GM18508 (cell line): ENCODE measurements around the gene S100A13.
"Not testable (repeated sequence)": the region's sequence is repeated elsewhere in the genome, so short reads cannot be mapped to it uniquely, and the experiment has no call there.

Experiments
- ATAC-seq: cut with Tn5 transposase; IDR thresholded peaks from one replicate; pipeline ENCODE4 v1.9.1; 2021; ENCODE audit warnings: moderate number of reproducible peaks; ENCODE audit not compliant: insufficient read depth, unreplicated experiment

S100A13 gene

DNA sequence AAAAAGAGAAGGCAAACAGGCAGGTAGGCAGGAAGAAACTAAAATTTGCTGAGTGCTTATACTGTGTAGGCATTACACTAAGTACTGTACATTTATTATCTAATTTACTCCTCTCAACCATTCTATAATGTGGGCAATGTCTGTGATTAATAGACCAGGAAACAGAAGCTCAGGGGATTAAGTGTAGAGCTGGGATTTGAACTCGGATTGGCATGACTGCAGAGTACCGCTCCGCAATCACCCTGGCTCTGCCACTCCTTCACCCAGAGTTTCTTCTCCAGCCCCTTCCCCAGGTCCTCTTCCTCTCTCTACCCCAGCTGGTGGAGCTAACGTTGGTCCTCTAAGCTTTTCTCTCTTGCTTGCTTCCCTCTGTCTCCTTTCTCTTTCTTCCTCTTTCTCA, 50.2 kb downstream of the S100A13 start:
- no peak for ATAC-seq

DNA sequence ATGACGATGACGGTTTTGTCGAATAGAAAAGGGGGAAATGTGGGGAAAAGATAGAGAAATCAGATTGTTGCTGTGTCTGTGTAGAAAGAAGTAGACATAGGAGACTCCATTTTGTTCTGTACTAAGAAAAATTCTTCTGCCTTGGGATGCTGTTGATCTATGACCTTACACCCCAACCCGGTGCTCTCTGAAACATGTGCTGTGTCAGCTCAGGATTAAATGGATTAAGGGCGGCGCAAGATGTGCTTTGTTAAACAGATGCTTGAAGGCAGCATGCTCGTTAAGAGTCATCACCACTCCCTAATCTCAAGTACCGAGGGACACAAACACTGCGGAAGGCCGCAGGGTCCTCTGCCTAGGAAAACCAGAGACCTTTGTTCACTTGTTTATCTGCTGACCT, 51.8 kb downstream of the S100A13 start:
- ATAC-seq, result not testable (repeated sequence)

DNA sequence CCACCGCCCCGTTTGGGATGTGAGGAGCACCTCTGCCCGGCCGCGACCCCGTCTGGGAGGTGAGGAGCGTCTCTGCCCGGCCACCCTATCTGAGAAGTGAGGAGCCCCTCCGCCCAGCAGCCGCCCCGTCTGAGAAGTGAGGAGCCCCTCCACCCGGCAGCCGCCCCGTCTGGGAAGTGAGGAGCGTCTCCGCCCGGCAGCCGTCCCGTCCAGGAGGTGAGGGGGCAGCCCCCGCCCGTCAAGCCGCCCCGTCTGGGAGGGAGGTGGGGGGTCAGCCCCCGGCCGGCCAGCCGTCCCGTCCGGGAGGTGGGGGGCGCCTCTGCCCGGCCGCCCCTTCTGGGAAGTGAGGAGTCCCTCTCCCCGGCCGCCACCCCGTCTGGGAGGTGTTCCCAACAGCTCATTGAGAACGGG, 52.2 kb downstream of the S100A13 start:
- ATAC-seq, result not testable (repeated sequence)

DNA sequence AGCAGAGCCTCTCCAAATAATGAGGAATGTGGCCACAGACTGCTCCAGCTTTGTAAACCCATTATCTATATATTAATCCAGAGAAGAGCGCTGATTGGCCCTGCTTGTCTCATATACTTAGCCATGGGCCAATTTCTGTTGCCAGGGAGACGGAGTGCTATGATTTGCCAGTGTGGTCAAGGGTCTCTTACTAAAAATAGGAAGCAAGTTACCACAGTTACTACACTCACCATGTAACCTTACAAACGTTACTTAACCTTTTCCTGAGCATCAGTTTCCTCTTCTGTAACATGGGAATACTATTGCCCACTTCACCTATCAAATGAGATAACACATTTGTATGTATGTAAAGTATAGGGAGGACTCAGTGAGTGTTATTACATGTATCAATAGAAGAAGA, 54.0 kb downstream of the S100A13 start:
- ATAC-seq, result no peak

DNA sequence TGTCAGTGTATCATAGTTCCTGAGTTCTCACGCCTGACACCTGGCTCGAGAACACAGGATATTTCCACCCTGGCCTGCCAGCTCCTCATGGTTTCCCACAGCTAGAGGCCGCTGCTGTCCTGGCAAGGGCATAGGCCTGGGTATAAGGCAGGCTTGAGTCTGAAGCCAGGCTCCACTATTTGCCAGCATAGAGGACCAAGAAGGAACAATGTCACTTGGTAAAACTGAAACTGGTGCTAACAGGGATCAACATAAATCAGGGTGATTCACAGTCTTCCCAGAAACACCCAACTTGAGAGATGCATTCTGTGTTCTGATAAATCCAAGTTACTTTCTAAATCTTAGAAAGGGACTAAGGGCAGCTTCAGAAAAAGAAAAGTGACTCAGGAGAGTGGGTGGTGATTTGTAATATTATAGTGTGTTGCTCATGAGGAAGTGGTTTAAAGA, 54.7 kb downstream of the S100A13 start:
- no peak for ATAC-seq

DNA sequence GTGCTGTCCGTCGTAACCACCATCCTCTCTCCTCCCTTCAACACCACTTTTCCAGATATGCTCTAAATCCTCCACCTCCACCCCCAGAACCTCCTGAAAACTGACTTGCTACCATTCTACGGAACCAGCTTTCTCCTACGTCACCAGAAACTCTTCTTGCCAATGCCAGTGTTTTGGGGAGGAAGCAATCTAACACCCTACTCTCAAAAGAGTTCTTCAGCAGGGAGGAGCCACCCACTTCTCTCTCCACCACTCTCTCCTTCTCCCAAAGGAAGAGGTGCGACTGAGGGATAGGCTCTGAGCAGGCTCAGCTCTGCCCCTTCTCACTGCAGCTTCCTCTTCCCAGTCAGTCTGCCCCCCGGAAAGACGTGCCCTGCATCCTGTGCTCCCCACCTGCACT, 55.6 kb downstream of the S100A13 start:
- no peak for ATAC-seq

DNA sequence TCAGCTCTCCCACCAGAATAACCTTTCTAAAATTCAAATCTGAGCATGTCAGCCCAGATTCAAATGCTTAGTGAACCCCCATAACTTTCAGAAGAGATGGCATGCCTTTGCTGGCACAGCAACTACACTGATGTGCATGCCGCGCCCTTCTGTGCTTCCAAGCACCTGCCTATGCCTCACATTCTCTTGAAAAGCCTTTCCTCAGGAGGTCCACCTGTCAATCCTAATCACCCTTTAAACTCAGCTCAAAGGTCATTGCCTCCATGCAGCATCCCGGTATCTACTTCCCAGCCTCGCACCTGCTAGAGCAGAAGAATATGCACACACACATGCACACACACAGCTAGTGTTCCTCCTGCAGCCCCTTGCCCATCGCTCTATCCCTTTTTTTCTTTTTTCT, 56.4 kb downstream of the S100A13 start:
- ATAC-seq, result no peak

DNA sequence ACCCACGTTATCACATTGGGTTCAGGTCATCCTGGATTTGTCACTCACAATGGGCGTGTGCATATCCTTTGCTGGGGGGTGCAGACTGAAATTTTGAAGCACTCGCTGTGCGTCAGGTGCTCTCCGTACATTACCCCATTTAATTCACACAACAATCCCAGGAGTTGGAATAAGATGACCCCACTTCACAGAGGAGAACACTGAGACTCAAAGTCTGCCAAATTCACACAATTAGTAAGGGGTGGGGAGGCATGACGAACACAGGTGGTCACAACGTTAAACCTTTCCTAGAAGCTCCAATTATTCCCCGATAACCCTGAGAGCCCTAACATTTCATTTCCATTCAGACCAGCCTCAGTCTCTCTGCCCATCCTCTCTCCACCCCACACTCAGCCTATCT, 57.8 kb downstream of the S100A13 start:
- no peak for ATAC-seq
